Aorta (tissue), 5 donors: ENCODE measurements around the gene CDS2. TPM values are rescaled to one million over a fixed set of nuclear protein-coding genes. Genes with fewer than 3 reads are reported as not detected.

Experiments used
- ATAC-seq: fragments of 200-7000 bp; cut with Tn5 transposase; one replicate; pipeline ENCODE4 v1.9.1; 2022; ENCODE audit warnings: moderate library complexity; ENCODE audit not compliant: low FRiP score
- DNase-seq, 2 donors: peaks; one replicate each; pipeline ENCODE4 v3.0.0-alpha.2; 2020
- H3K27ac ChIP-seq, 2 donors: one replicate each; pipeline ENCODE4 v1.5.1; 2013; ENCODE audit warnings: low read length in 2 of 2, mild to moderate bottlenecking in 2 of 2, moderate library complexity in 2 of 2, control low read depth in 1 of 2, inconsistent platforms in 1 of 2, low read depth in 1 of 2
- H3K27me3 ChIP-seq, 2 donors: one replicate each; pipeline ENCODE4 v1.6.1; 2013; ENCODE audit warnings: control low read depth in 1 of 2, low read length in 1 of 2, mild to moderate bottlenecking in 1 of 2, moderate library complexity in 1 of 2; ENCODE audit not compliant: insufficient read depth in 2 of 2, control insufficient read depth in 1 of 2
- H3K36me3 ChIP-seq, 2 donors: one replicate each; pipeline ENCODE4 v1.6.1; 2013; ENCODE audit warnings: control low read depth in 1 of 2, low read length in 1 of 2, mild to moderate bottlenecking in 1 of 2; ENCODE audit not compliant: insufficient read depth in 2 of 2, control insufficient read depth in 1 of 2
- H3K4me1 ChIP-seq, 2 donors: one replicate each; pipeline ENCODE4 v1.6.1; 2013; ENCODE audit warnings: low read length in 2 of 2, control low read depth in 1 of 2, mild to moderate bottlenecking in 1 of 2, moderate library complexity in 1 of 2; ENCODE audit not compliant: insufficient read depth in 2 of 2, control insufficient read depth in 1 of 2
- H3K4me3 ChIP-seq, 2 donors: one replicate each; pipeline ENCODE4 v1.5.1; 2013; ENCODE audit warnings: low read length in 2 of 2, control low read depth in 1 of 2, mild to moderate bottlenecking in 1 of 2
- H3K9me3 ChIP-seq: one replicate; pipeline ENCODE4 v1.6.1; 2013; ENCODE audit warnings: mild to moderate bottlenecking, low read length; ENCODE audit not compliant: control insufficient read depth
- WGBS, 2 donors: extraction: QIAGEN DNeasy Blood & Tissue Kit; methylation state at CpG; one replicate each; pipeline ENCODE4 v1.1.7; 2013; 5-methylcytosine and 5-hydroxymethylcytosine counted together
- intact Hi-C, 2 donors: fragments of 100-400 bp; cut with DNase I; formaldehyde crosslinking; loops; one replicate each; pipeline versions ENCODE4 v1.14.2 to v1.15.0; 2022
- polyA plus RNA-seq, 2 donors: library from polyadenylated mRNA; stranded (reverse); fragments of 200-250 nt; gene quantifications; one replicate each; pipeline ENCODE4 v1.2.3, GENCODE V29; 2013
- total RNA-seq, 2 donors: library from RNA; stranded (reverse); fragmentation: NEBNext Ultra II Directional; extraction: Animal tissue kit (Norgen Biotek cat#: 25700); gene quantifications; one replicate each; pipeline ENCODE4 v1.2.1, GENCODE V29; 2021
- donor health status: healthy with polysubstance abuse.
- donor health status: Bipolar disorder and iron deficiency.
- donor health status: DM: no; HTN: no; CAD: no.
- donor health status: DM: no; HTN: no; CAD: no.
- donor health status: DM: yes; HTN: yes; CAD: no.

Gene CDS2
- total and polyA plus RNA-seq, 4 donors, result 13.9 to 135 (median 50.0) TPM

DNA sequence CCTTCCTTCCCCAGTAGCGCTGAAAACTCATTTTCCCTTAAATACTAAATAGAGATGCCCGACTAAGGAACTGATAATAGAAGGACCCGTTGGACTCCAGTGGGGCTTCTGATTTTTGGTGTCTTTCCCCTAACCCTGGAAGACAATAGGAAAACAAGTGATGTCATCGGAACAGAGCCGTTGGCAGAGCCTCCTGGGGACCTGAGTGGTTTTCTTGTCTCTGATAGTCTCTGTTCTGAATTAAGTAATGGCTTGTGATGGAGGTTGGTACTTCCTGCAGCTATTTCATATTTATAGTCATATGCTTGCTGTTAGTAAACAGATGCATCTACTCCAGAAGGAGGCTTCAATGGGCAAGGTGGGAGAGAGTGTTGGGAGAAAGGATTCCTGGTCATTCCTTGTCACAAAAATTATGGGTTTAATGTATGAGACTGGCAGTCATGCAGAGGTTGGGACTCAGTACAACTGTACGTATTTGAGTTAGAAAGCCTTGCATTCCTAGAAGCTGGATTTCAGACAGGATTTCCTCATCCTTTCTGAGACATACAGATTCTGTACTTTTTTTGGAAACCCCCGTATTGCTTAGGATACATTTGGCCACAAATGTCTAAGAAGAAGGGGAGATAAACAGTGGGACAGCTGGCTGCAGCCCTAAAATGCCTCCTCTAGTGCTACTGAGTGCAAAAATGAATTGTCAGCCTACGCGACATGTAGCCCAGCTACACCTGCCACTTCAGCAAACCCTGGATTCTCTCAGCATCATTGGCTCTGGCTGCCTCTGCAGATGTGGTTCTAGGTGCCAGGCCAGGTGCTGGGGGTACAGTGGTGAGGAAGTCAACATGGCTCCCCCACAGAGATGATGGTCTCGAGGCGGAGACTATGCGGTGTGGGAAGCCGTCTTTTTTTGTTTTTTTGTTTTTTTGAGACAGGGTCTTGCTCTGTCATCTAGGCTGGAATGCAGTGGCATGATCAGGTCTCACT is 38.1 kb downstream of the CDS2 start:
- 53% methylated on average over 13 of the region's 13 CpGs for WGBS, 2 donors
- Histone ChIP-seq H3K4me3 (no peak overlapping the region), H3K4me1 (peaks cover 7 to 11% of the 10 kb centered on the region in 2 donors), H3K27me3 (no peaks in the 10 kb centered on the region), H3K36me3 (no peaks in the 10 kb centered on the region), H3K27ac (no peak overlapping the region), H3K9me3 (no peaks in the 10 kb centered on the region)
- DNase-seq, result no peak
- intact Hi-C loops, result no loop called here
- ATAC-seq, result no peak

- H3K27me3 ChIP-seq, result no peaks in the 10 kb centered on the region
- H3K27ac ChIP-seq, result peak overlapping the region in 1 of 2 donors; percentile 22
- no peaks in the 10 kb centered on the region for H3K9me3 ChIP-seq
- intact Hi-C loops, result no loop called here
- H3K4me1 ChIP-seq, result peaks cover 4 to 8% of the 10 kb centered on the region in 2 donors
- 6 to 9% methylated on average over 3 of the region's 3 CpGs for WGBS, 2 donors
- peaks cover 0 to 2% of the 10 kb centered on the region in 2 donors for H3K36me3 ChIP-seq
- no peak overlapping the region for H3K4me3 ChIP-seq
- DNase-seq (peak in 1 of 2 donors; percentile 76), ATAC-seq (peak; percentile 62)
Observed at GRCh38 chr20:5168651-5169396, 42.0 kb downstream of the CDS2 start.

- H3K9me3 ChIP-seq, result no peaks in the 10 kb centered on the region
- H3K4me1 ChIP-seq, result peaks cover 0 to 4% of the 10 kb centered on the region in 2 donors
- no peaks in the 10 kb centered on the region for H3K27me3 ChIP-seq
- DNase-seq, result no peak
- H3K27ac ChIP-seq, result no peak overlapping the region
- H3K4me3 ChIP-seq, result no peak overlapping the region
- intact Hi-C loops, result loop anchor here (5.0 kb wide), 2 partner anchors 33 to 38 kb away; no protein-coding TSS in a partner anchor
- H3K36me3 ChIP-seq, result peaks cover 0 to 2% of the 10 kb centered on the region in 2 donors
- 71 to 74% methylated on average over 8 of the region's 8 CpGs for WGBS, 2 donors
- no peak for ATAC-seq
Observed at GRCh38 chr20:5170341-5170740, 43.5 kb downstream of the CDS2 start.

DNA sequence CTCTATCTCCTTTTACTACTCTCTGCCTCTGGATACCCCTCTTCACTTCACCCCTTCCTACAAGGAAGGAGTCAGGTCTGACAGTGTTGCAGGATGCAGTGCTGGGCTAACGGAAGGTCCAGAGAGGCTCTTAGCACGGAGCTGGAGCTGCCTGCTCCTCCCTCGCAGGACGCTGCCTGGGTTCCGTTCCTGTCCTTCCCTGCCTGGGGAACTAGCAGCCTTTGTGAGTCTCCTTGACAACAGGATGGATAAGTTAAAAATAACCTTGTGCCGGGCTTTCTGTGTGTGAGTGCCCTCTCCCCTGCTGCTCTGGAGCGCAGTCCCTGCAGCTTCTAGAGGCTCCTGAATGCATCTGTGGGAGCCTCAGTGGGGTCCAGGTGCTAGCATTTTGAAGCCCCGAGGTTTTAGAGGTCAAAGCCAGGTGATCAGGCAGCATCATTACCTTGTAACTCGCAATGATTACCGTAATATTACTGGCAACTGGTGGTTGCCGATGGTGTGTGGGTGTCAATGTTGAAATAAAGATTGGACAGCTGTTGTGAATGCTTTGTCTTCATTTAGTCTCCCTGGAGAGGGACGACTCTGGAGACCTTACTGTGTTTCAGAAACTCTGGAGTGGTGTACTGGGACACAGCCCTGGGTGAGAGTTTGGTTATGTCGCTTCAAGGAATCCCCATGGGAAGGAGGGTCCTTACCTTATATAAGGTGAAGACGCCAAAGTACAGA is 44.4 kb downstream of the CDS2 start:
- H3K27me3 ChIP-seq, result no peaks in the 10 kb centered on the region
- H3K9me3 ChIP-seq, result no peaks in the 10 kb centered on the region
- H3K4me1 ChIP-seq, result peaks cover 0 to 4% of the 10 kb centered on the region in 2 donors
- H3K27ac ChIP-seq, result peak overlapping the region in 1 of 2 donors; percentile 15
- no peak overlapping the region for H3K4me3 ChIP-seq
- intact Hi-C loops, result loop anchor here (5.0 kb wide), 2 partner anchors 34 to 39 kb away; no protein-coding TSS in a partner anchor
- 24 to 25% methylated on average over 14 of the region's 14 CpGs for WGBS, 2 donors
- peaks cover 0 to 2% of the 10 kb centered on the region in 2 donors for H3K36me3 ChIP-seq
- ATAC-seq (peak; percentile 76), DNase-seq (peak; percentile 70 to 75)

GRCh38 chr20:5171790-5172164 is 45.0 kb downstream of the CDS2 start:
- DNase-seq (no peak), ATAC-seq (no peak)
- intact Hi-C loops, result loop anchor here (5.0 kb wide), 2 partner anchors 34 to 39 kb away; no protein-coding TSS in a partner anchor
- Histone ChIP-seq H3K36me3 (peaks cover 0 to 2% of the 10 kb centered on the region in 2 donors), H3K27ac (no peak overlapping the region), H3K9me3 (no peaks in the 10 kb centered on the region), H3K27me3 (no peaks in the 10 kb centered on the region), H3K4me1 (peaks cover 0 to 4% of the 10 kb centered on the region in 2 donors), H3K4me3 (no peak overlapping the region)
- 60 to 61% methylated on average over 4 of the region's 4 CpGs for WGBS, 2 donors

DNA sequence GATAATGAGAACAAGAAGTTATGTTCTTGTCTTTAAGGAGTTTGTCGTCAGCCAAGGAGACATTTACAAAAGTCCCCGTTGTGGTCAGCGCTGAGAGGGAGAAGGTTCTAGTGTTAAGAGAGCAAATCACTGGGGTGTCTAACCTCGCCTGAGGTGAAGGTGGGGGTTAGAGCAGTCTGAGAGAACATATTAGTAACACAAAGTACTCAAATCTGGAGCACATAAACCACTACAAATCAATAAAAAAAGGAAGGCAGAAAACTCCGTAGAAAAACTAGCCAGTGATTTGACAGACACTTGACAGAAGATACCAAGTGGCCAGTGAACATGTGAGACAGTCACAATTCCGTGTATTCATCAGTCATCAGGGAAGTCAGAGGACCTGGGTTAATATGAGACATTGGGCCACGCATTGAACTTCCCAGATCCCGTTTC is 45.4 kb downstream of the CDS2 start:
- Histone ChIP-seq H3K36me3 (peaks cover 0 to 2% of the 10 kb centered on the region in 2 donors), H3K4me3 (no peak overlapping the region), H3K4me1 (peaks cover 0 to 3% of the 10 kb centered on the region in 2 donors), H3K9me3 (no peaks in the 10 kb centered on the region), H3K27me3 (no peaks in the 10 kb centered on the region), H3K27ac (no peak overlapping the region)
- DNase-seq, result no peak
- WGBS, 2 donors, result 80% methylated on average over 8 of the region's 8 CpGs
- intact Hi-C loops, result loop anchor here (5.0 kb wide), 2 partner anchors 35 to 40 kb away; no protein-coding TSS in a partner anchor
- no peak for ATAC-seq

DNA sequence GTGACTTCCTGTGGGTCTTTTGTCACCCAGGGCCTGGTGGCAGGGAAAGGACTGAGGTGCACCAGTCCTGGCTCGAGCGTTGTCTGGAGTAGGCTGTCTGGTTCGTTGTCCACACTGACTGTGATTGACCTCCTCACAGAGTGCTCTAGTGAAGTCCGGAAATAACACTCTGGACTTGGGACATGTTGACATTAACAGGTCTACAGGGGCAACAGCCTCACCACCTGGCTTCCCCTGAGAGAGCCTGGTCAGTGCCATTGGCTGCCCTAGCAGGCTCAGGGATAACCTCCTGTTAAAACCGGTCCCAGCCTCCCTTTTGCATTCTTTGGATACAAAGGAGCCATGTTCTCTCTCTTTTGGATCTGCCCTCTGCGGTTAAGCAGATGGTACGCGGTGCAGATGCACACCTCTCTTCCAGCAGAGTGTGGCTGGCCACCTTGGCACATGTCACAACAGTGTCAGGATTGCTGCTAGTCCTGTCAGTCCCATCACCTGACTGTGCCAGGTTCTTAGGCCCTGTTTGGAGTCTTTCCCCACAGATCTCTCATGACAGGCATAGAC is 46.2 kb downstream of the CDS2 start:
- DNase-seq (no peak), ATAC-seq (no peak)
- peaks cover 0 to 3% of the 10 kb centered on the region in 2 donors for H3K36me3 ChIP-seq
- intact Hi-C loops, result loop anchor here (5.0 kb wide), 2 partner anchors 36 to 41 kb away; no protein-coding TSS in a partner anchor
- no peak overlapping the region for H3K4me3 ChIP-seq
- H3K4me1 ChIP-seq, result peaks cover 0 to 2% of the 10 kb centered on the region in 2 donors
- no peaks in the 10 kb centered on the region for H3K27me3 ChIP-seq
- no peak overlapping the region for H3K27ac ChIP-seq
- no peaks in the 10 kb centered on the region for H3K9me3 ChIP-seq
- WGBS, 2 donors, result 75% methylated on average over 8 of the region's 8 CpGs

DNA sequence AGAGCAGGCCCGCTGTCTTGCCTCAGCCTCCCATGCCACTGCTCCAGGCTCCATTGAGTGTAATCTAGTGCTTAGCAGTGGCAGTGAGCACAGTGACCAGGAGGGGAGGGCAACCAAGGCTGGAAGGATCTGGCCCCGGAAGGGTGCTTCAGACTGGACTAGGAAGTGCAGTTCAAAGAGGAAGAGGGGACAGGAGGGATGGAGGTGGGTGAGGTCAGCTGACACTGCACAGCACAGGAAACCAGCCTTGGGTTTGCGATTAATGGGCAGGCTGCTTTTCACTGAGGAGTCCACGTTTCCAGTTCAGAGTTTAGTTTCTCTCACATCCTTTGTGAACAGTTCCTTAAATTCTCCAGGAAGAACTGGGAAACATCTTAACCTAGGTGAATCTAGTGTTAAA is 46.9 kb downstream of the CDS2 start:
- peaks cover 0 to 2% of the 10 kb centered on the region in 2 donors for H3K4me1 ChIP-seq
- H3K27me3 ChIP-seq, result no peaks in the 10 kb centered on the region
- peaks cover 0 to 4% of the 10 kb centered on the region in 2 donors for H3K36me3 ChIP-seq
- no peak overlapping the region for H3K27ac ChIP-seq
- intact Hi-C loops, result loop anchor here (5.0 kb wide), 2 partner anchors 36 to 41 kb away; no protein-coding TSS in a partner anchor
- ATAC-seq, result no peak
- no peak for DNase-seq
- no peak overlapping the region for H3K4me3 ChIP-seq
- 78 to 82% methylated on average over 4 of the region's 4 CpGs for WGBS, 2 donors
- no peaks in the 10 kb centered on the region for H3K9me3 ChIP-seq
